Measurements from ENCODE around the gene FBXL2. TPM values are rescaled to one million over a fixed set of nuclear protein-coding genes. Genes with fewer than 3 reads are reported as not detected.
"Not testable (repeated sequence)": the region's sequence is repeated elsewhere in the genome, so short reads cannot be mapped to it uniquely, and the experiment has no call there.

Gene FBXL2
- total RNA-seq, 2 donors from 2014 or later, result 9.8 to 10.1 TPM

- no peak for DNase-seq (ENCODE audit: low spot score)
- intact Hi-C loops (cut with DNase I), result loop anchor here (5.0 kb wide), 1 partner anchor 241 kb away; no protein-coding TSS in a partner anchor
Observed at GRCh38 chr3:33373082-33373437, 95.8 kb downstream of the FBXL2 start.

- intact Hi-C loops (cut with DNase I), result no loop called here
- DNase-seq (ENCODE audit: low spot score), result no peak
Observed at GRCh38 chr3:33377489-33377888, 100.2 kb downstream of the FBXL2 start.

- DNase-seq (ENCODE audit: low spot score), result no peak
- intact Hi-C loops (cut with DNase I), result no loop called here
Observed at GRCh38 chr3:33377931-33378330, 100.7 kb downstream of the FBXL2 start.

GRCh38 chr3:33380653-33381052 lies 103.4 kb downstream of the FBXL2 start:
- intact Hi-C loops (cut with DNase I), result no loop called here

GRCh38 chr3:33383951-33384350 lies 106.7 kb downstream of the FBXL2 start:
- no peak for DNase-seq (ENCODE audit: low spot score)

More at GRCh38 chr3:33380653-33381052, 103.4 kb downstream of the FBXL2 start:
- DNase-seq (ENCODE audit: low spot score), result no peak

GRCh38 chr3:33385423-33385822 lies 108.2 kb downstream of the FBXL2 start:
- DNase-seq (ENCODE audit: low spot score), result no peak
- intact Hi-C loops (cut with DNase I), result no loop called here

More at GRCh38 chr3:33383951-33384350, 106.7 kb downstream of the FBXL2 start:
- intact Hi-C loops (cut with DNase I), result no loop called here

GRCh38 chr3:33386631-33387030 lies 109.4 kb downstream of the FBXL2 start:
- DNase-seq (ENCODE audit: low spot score), result no peak
- intact Hi-C loops (cut with DNase I), result no loop called here

- DNase-seq (ENCODE audit: low spot score), result no peak
- intact Hi-C loops (cut with DNase I), result no loop called here
Observed at GRCh38 chr3:33388374-33389100, 111.3 kb downstream of the FBXL2 start.

GRCh38 chr3:33389908-33390307 lies 112.7 kb downstream of the FBXL2 start:
- intact Hi-C loops (cut with DNase I), result no loop called here

GRCh38 chr3:33391255-33391995 lies 114.2 kb downstream of the FBXL2 start:
- DNase-seq (ENCODE audit: low spot score), result no peak
- intact Hi-C loops (cut with DNase I), result no loop called here

More at GRCh38 chr3:33389908-33390307, 112.7 kb downstream of the FBXL2 start:
- no peak for DNase-seq (ENCODE audit: low spot score)

GRCh38 chr3:33392144-33392543 lies 114.9 kb downstream of the FBXL2 start:
- intact Hi-C loops (cut with DNase I), result no loop called here
- DNase-seq (ENCODE audit: low spot score), result no peak

GRCh38 chr3:33392703-33393125 lies 115.5 kb downstream of the FBXL2 start:
- intact Hi-C loops (cut with DNase I), result no loop called here
- DNase-seq (ENCODE audit: low spot score), result no peak

- DNase-seq (ENCODE audit: low spot score), result no peak
- intact Hi-C loops (cut with DNase I), result no loop called here
Observed at GRCh38 chr3:33394403-33395054, 117.3 kb downstream of the FBXL2 start.

- intact Hi-C loops (cut with DNase I), result no loop called here
- DNase-seq (ENCODE audit: low spot score), result no peak
Observed at GRCh38 chr3:33395900-33396299, 118.7 kb downstream of the FBXL2 start.

GRCh38 chr3:33398410-33398809 lies 121.2 kb downstream of the FBXL2 start:
- intact Hi-C loops (cut with DNase I), result no loop called here
- DNase-seq (ENCODE audit: low spot score), result no peak

- intact Hi-C loops (cut with DNase I), result no loop called here
- DNase-seq (ENCODE audit: low spot score), result no peak
Observed at GRCh38 chr3:33401781-33402180, 124.5 kb downstream of the FBXL2 start.

GRCh38 chr3:33402936-33403335 lies 125.7 kb downstream of the FBXL2 start:
- no peak for DNase-seq (ENCODE audit: low spot score)
- intact Hi-C loops (cut with DNase I), result no loop called here

- no peak for DNase-seq (ENCODE audit: low spot score)
- intact Hi-C loops (cut with DNase I), result no loop called here
Observed at GRCh38 chr3:33403756-33404155, 126.5 kb downstream of the FBXL2 start.

GRCh38 chr3:33410816-33411215 lies 133.6 kb downstream of the FBXL2 start:
- intact Hi-C loops (cut with DNase I); DNase-seq (ENCODE audit: low spot score): not testable (repeated sequence)

GRCh38 chr3:33417066-33417673 lies 139.9 kb downstream of the FBXL2 start:
- no peak for DNase-seq (ENCODE audit: low spot score)
- intact Hi-C loops (cut with DNase I), result no loop called here
